HepG2 (cell line): Measurements from ENCODE around the gene PLEKHG4. TPM values are rescaled to one million over a fixed set of nuclear protein-coding genes. Genes with fewer than 3 reads are reported as not detected.

ENCODE experiments used
- ATAC-seq: fragments of 200-7000 bp; cut with Tn5 transposase; 3 replicates; pipeline ENCODE4 v1.9.1; 2020; ENCODE audit warnings: mild to moderate bottlenecking, moderate library complexity
- BruUV-seq: library from RNA; stranded (reverse); fragments of 400-500 nt; replicated peaks from 2 replicates; lab custom pipeline; 2021; lab: Mats Ljungman, UMichigan
- CTCF ChIA-PET: fragments of 300-600 bp; formaldehyde crosslinking; extraction: SDS; loops from one replicate; lab custom pipeline; 2021; ENCODE audit warnings: low total read pairs, inconsistent platforms, low intra/inter-chr PET ratio; lab: Yijun Ruan, JAX
- POLR2A ChIA-PET: fragments of 350-600 bp; sonication (Branson Sonifier 250); formaldehyde crosslinking; loops from one replicate; lab custom pipeline; 2020; ENCODE audit warnings: antibody characterized with exemption, inconsistent platforms; lab: Yijun Ruan, JAX
- DNase-seq: peaks from one replicate; pipeline ENCODE4 v3.0.0-alpha.2; 2015; ENCODE audit warnings: low spot score
- FAIRE-seq: peaks from 3 replicates; lab custom pipeline; 2011; peaks lifted over from hg19 to GRCh38; lab: Jason Lieb, UNC
- H2AFZ ChIP-seq: one replicate; pipeline ENCODE4 v1.6.1; 2011; ENCODE audit warnings: low read length, inconsistent platforms
- H3K27ac ChIP-seq: fragments of 300-600 bp; 3 replicates; pipeline ENCODE4 v1.8.0; 2011; ENCODE audit warnings: mixed run types, mild to moderate bottlenecking, mixed read lengths, low read length, inconsistent platforms; ENCODE audit not compliant: insufficient read depth; ENCODE audit errors: extremely low read length
- H3K27me3 ChIP-seq, 2 experiments: fragments of 200-600 bp in 1 of 2; 2 replicates in 1 of 2; 3 replicates in 1 of 2; pipeline versions ENCODE4 v1.6.0 to v1.8.0; 2011; ENCODE audit warnings: low read length in 2 of 2, mild to moderate bottlenecking in 2 of 2, moderate library complexity in 2 of 2, inconsistent platforms in 1 of 2; ENCODE audit not compliant: insufficient read depth in 2 of 2, control insufficient read depth in 1 of 2
- H3K36me3 ChIP-seq, 2 experiments: fragments of 200-600 bp in 1 of 2; replicated peaks in 1 of 2; 2 replicates in 1 of 2; 3 replicates in 1 of 2; pipeline versions ENCODE4 v1.5.1 to v1.8.0; 2011; ENCODE audit warnings: low read length in 2 of 2, inconsistent platforms in 1 of 2; ENCODE audit not compliant: insufficient read depth in 2 of 2, control insufficient read depth in 1 of 2
- H3K4me1 ChIP-seq: 2 replicates; pipeline ENCODE4 v1.5.1; 2012; ENCODE audit warnings: low read length, inconsistent platforms; ENCODE audit not compliant: insufficient read depth
- H3K4me2 ChIP-seq: 2 replicates; pipeline ENCODE4 v1.6.0; 2011; ENCODE audit warnings: low read depth, low read length, inconsistent platforms
- H3K4me3 ChIP-seq, 3 experiments: fragments of 200-600 bp in 1 of 3; sonication (generic), shearing (Covaris generic) in 1 of 3; replicated peaks in 1 of 3; 2 replicates each; pipeline ENCODE4 v1.5.1; 2011 to 2016; ENCODE audit warnings: low read length in 3 of 3, inconsistent platforms in 2 of 3, low read depth in 2 of 3, mild to moderate bottlenecking in 2 of 3, control low read depth in 1 of 3, mixed read lengths in 1 of 3; ENCODE audit not compliant: insufficient read depth in 1 of 3
- H3K79me2 ChIP-seq: one replicate; pipeline ENCODE4 v1.6.1; 2011; ENCODE audit warnings: low read length, inconsistent platforms; ENCODE audit not compliant: insufficient read depth
- H3K9ac ChIP-seq: 2 replicates; pipeline ENCODE4 v1.6.0; 2011; ENCODE audit warnings: mild to moderate bottlenecking, low read depth, low read length, inconsistent platforms; ENCODE audit not compliant: insufficient read depth
- H3K9me3 ChIP-seq: 2 replicates; pipeline ENCODE4 v1.5.1; 2012; ENCODE audit warnings: mild to moderate bottlenecking, low read length
- H4K20me1 ChIP-seq: 2 replicates; pipeline ENCODE4 v1.6.0; 2011; ENCODE audit warnings: inconsistent platforms, mild to moderate bottlenecking, low read length, moderate library complexity; ENCODE audit not compliant: insufficient read depth
- CHCHD3 ChIP-seq: sonication (generic); formaldehyde crosslinking; IDR thresholded peaks from 2 replicates; pipeline ENCODE4 v1.8.0; 2022; ENCODE audit warnings: mild to moderate bottlenecking, missing genetic modification reagents, moderate library complexity
- CSRNP1 ChIP-seq: sonication (generic); formaldehyde crosslinking; IDR thresholded peaks from 2 replicates; pipeline ENCODE4 v1.8.1; 2023; ENCODE audit warnings: mild to moderate bottlenecking, missing genetic modification reagents
- KLF16 ChIP-seq, 2 experiments: sonication (generic) in 1 of 2; formaldehyde crosslinking in 1 of 2; IDR thresholded peaks; 2 replicates each; pipeline versions ENCODE4 v1.6.1 to v1.8.0; 2016 to 2023; ENCODE audit warnings: missing genetic modification reagents in 2 of 2, missing compliant biosample characterization in 1 of 2
- NFAT5 ChIP-seq: sonication (generic); formaldehyde crosslinking; IDR thresholded peaks from 2 replicates; pipeline ENCODE4 v1.4.0; 2020; ENCODE audit warnings: missing genetic modification reagents
- SMARCC2 ChIP-seq: fragments of 450-650 bp; IDR thresholded peaks from 2 replicates; pipeline ENCODE4 v1.6.1; 2017; ENCODE audit warnings: antibody characterized with exemption, mild to moderate bottlenecking
- ZIK1 ChIP-seq: sonication (generic); formaldehyde crosslinking; IDR thresholded peaks from 2 replicates; pipeline ENCODE4 v1.5.0; 2020; ENCODE audit warnings: mild to moderate bottlenecking, low read depth, missing genetic modification reagents, borderline replicate concordance
- ZNF296 ChIP-seq: sonication (generic); formaldehyde crosslinking; conservative IDR thresholded peaks from 2 replicates; pipeline ENCODE4 v1.5.0; 2020; ENCODE audit warnings: mild to moderate bottlenecking, missing genetic modification reagents
- WGBS: methylation state at CpG from one replicate; pipeline ENCODE4 v1.1.6; 2017; ENCODE audit warnings: low lambda C conversion rate; 5-methylcytosine and 5-hydroxymethylcytosine counted together
- in situ Hi-C: cut with HindIII; loops from 2 replicates; pipeline ENCODE4 v1.10.0; 2017; ENCODE audit warnings: low pct_unique_long_range_greater_than_20kb; ENCODE audit not compliant: extremely low pct_ligation_motif_present
- intact Hi-C: fragments of 100-400 bp; cut with micrococcal nuclease; formaldehyde crosslinking; loops from one replicate; pipeline ENCODE4 v1.10.0; 2022; ENCODE audit not compliant: unreplicated experiment
- polyA plus RNA-seq, 8 experiments: library from polyadenylated mRNA; depleted of rRNA in 3 of 8; stranded (reverse) in 7 of 8; unstranded in 1 of 8; fragments of >200 nt; fragmentation: Illumina TruSeq in 4 of 8; extraction: Trizol in 4 of 8; gene quantifications; 2 replicates each; pipeline versions ENCODE4 v1.2.1 to v1.2.3, GENCODE V29; 2011 to 2016; ENCODE audit warnings: low read depth in 4 of 8, missing spikeins in 1 of 8, mixed read lengths in 1 of 8; ENCODE audit not compliant: insufficient read depth in 1 of 8
- total RNA-seq, 5 experiments: library from RNA; depleted of rRNA; stranded (reverse); fragments of >200 nt; fragmentation: Illumina TruSeq; extraction: Trizol; gene quantifications; 2 replicates each; pipeline ENCODE4 v1.2.3, GENCODE V29; 2016; ENCODE audit warnings: low read depth in 1 of 5
- TF ChIP-seq, protein P1 (sequence below): sonication (generic); formaldehyde crosslinking; IDR thresholded peaks from 2 replicates; pipeline ENCODE4 v1.8.0; 2022; ENCODE audit warnings: missing genetic modification reagents, mild to moderate bottlenecking, borderline replicate concordance
- TF ChIP-seq, protein P2 (sequence below): sonication (generic); formaldehyde crosslinking; IDR thresholded peaks from 2 replicates; pipeline ENCODE4 v1.8.0; 2022; ENCODE audit warnings: low read depth, missing genetic modification reagents

Gene PLEKHG4
- total and polyA plus RNA-seq, 2 of the 13 experiments (the other 11 are each of a cell fraction or from before 2014, with no cell fraction given), result 7.1 to 13.6 TPM

- TF ChIP-seq SMARCC2 (no peak), CSRNP1 (CRISPR knock-in tag) (peak; percentile 16; the same call in 1 of the 2 replicates)
Observed at GRCh38 chr16:67249178-67250044, 29.9 kb upstream of the PLEKHG4 start (continued).

- H3K9ac ChIP-seq, result no peak overlapping the region
- no peak for ATAC-seq
- H3K4me2 ChIP-seq, result peak overlapping the region; percentile 97
- no peaks in the 10 kb centered on the region for H4K20me1 ChIP-seq
- H2AFZ ChIP-seq, result no peak overlapping the region
- 16% methylated on average over 4 of the region's 4 CpGs for WGBS
- no peaks in the 10 kb centered on the region for H3K79me2 ChIP-seq
- H3K4me3 ChIP-seq, result peak overlapping the region in 1 of 3 experiments; percentile 85; a peak in 2 of 6 replicates
- H3K9me3 ChIP-seq, result no peaks in the 10 kb centered on the region
- FAIRE-seq, result no peak
- peaks cover 0 to 22% of the 10 kb centered on the region in 2 experiments; a peak in 3 of 5 replicates for H3K27me3 ChIP-seq
- H3K4me1 ChIP-seq, result peaks cover 48% of the 10 kb centered on the region
- ChIA-PET POLR2A (interaction anchor here (6.1 kb wide), 1 partner anchor 24 kb away, joined by 71 read pairs; the partner anchor contains the start of gene TMEM208), CTCF (no interaction called here)
- no TSS peak for BruUV-seq
- no peak overlapping the region for H3K27ac ChIP-seq
- in situ Hi-C loops (no loop called here), intact Hi-C loops (no loop called here)
- no peaks in the 10 kb centered on the region for H3K36me3 ChIP-seq
- no peak for DNase-seq
- TF ChIP-seq KLF16 (CRISPR knock-in tag; IDR thresholded peaks at IDR 0.05) (no peak), ZNF296 (CRISPR knock-in tag) (no peak), ZIK1 (CRISPR knock-in tag) (no peak), CHCHD3 (CRISPR knock-in tag) (no peak), NFAT5 (CRISPR knock-in tag) (no peak)
- TF ChIP-seq, protein P1, sequence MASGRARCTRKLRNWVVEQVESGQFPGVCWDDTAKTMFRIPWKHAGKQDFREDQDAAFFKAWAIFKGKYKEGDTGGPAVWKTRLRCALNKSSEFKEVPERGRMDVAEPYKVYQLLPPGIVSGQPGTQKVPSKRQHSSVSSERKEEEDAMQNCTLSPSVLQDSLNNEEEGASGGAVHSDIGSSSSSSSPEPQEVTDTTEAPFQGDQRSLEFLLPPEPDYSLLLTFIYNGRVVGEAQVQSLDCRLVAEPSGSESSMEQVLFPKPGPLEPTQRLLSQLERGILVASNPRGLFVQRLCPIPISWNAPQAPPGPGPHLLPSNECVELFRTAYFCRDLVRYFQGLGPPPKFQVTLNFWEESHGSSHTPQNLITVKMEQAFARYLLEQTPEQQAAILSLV (CRISPR knock-in tag), result no peak
- TF ChIP-seq, protein P2, sequence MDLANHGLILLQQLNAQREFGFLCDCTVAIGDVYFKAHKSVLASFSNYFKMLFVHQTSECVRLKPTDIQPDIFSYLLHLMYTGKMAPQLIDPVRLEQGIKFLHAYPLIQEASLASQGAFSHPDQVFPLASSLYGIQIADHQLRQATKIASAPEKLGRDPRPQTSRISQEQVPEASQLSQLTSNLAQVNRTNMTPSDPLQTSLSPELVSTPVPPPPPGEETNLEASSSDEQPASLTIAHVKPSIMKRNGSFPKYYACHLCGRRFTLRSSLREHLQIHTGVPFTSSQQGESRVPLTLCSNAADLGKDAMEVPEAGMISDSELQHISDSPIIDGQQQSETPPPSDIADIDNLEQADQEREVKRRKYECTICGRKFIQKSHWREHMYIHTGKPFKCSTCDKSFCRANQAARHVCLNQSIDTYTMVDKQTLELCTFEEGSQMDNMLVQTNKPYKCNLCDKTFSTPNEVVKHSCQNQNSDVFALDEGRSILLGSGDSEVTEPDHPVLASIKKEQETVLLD (CRISPR knock-in tag), result no peak
Observed at GRCh38 chr16:67250045-67250327, 29.3 kb upstream of the PLEKHG4 start.
